Mesenchymal stem cell (in vitro differentiated cells and primary cell): ENCODE results near the gene LRRC26.
A peak's percentile ranks its signal among the peaks of the same experiment; 100 is the strongest.

Experiments
- DNase-seq: peaks from one replicate; pipeline ENCODE4 v3.0.0-alpha.2; 2013
- H2AFZ ChIP-seq: one replicate; pipeline ENCODE4 v1.6.1; 2013; ENCODE audit warnings: low read depth, mild to moderate bottlenecking, control low read depth, inconsistent platforms, low read length, moderate library complexity
- H2AK5ac ChIP-seq: 2 replicates; pipeline ENCODE4 v1.6.1; 2013; ENCODE audit warnings: low read length, moderate library complexity, mild to moderate bottlenecking, inconsistent platforms; ENCODE audit not compliant: severe bottlenecking
- H2BK120ac ChIP-seq: one replicate; pipeline ENCODE4 v1.6.1; 2013; ENCODE audit warnings: low read depth, mild to moderate bottlenecking, inconsistent platforms, low read length, moderate library complexity
- H2BK12ac ChIP-seq, 2 experiments: one replicate each; pipeline ENCODE4 v1.6.1; 2013; ENCODE audit warnings: inconsistent platforms in 2 of 2, low read length in 2 of 2, mild to moderate bottlenecking in 2 of 2, moderate library complexity in 2 of 2, control low read depth in 1 of 2
- H2BK15ac ChIP-seq: one replicate; pipeline ENCODE4 v1.6.1; 2013; ENCODE audit warnings: mild to moderate bottlenecking, low read depth, inconsistent platforms; ENCODE audit not compliant: poor library complexity, severe bottlenecking
- H2BK5ac ChIP-seq: 2 replicates; pipeline ENCODE4 v1.6.1; 2013; ENCODE audit warnings: low read depth, mild to moderate bottlenecking, low read length, control low read depth, inconsistent platforms; ENCODE audit not compliant: poor library complexity, severe bottlenecking
- H3K14ac ChIP-seq, 2 experiments: one replicate each; pipeline ENCODE4 v1.6.1; 2013; ENCODE audit warnings: inconsistent platforms in 2 of 2, low read length in 2 of 2, control low read depth in 1 of 2, mild to moderate bottlenecking in 1 of 2, moderate library complexity in 1 of 2
- H3K18ac ChIP-seq, 2 experiments: one replicate each; pipeline ENCODE4 v1.6.1; 2013; ENCODE audit warnings: inconsistent platforms in 2 of 2, low read length in 2 of 2, control low read depth in 1 of 2, low read depth in 1 of 2, mild to moderate bottlenecking in 1 of 2
- H3K23ac ChIP-seq, 2 experiments: one replicate each; pipeline ENCODE4 v1.6.1; 2013; ENCODE audit warnings: inconsistent platforms in 2 of 2, low read length in 2 of 2, mild to moderate bottlenecking in 2 of 2, moderate library complexity in 2 of 2, control low read depth in 1 of 2
- H3K27ac ChIP-seq: 2 replicates; pipeline ENCODE4 v1.5.1; 2013; ENCODE audit warnings: mild to moderate bottlenecking, moderate library complexity, low read length, control low read depth, inconsistent platforms; ENCODE audit not compliant: poor library complexity, severe bottlenecking
- H3K27me3 ChIP-seq, 2 experiments: 2 replicates each; pipeline versions ENCODE4 v1.6.1 to v1.7.0; 2013; ENCODE audit warnings: low read length in 2 of 2, mild to moderate bottlenecking in 2 of 2, moderate library complexity in 2 of 2, control low read depth in 1 of 2, inconsistent platforms in 1 of 2; ENCODE audit not compliant: control insufficient read depth in 1 of 2, insufficient read depth in 1 of 2
- H3K36me3 ChIP-seq, 2 experiments: 2 replicates each; pipeline versions ENCODE4 v1.6.1 to v1.7.0; 2013; ENCODE audit warnings: low read length in 2 of 2, control low read depth in 1 of 2, inconsistent platforms in 1 of 2, low read depth in 1 of 2, mild to moderate bottlenecking in 1 of 2; ENCODE audit not compliant: insufficient read depth in 2 of 2, control insufficient read depth in 1 of 2
- H3K4ac ChIP-seq, 2 experiments: one replicate each; pipeline ENCODE4 v1.6.1; 2013; ENCODE audit warnings: inconsistent platforms in 2 of 2, low read length in 2 of 2, mild to moderate bottlenecking in 2 of 2, moderate library complexity in 2 of 2, control low read depth in 1 of 2, low read depth in 1 of 2
- H3K4me1 ChIP-seq: 2 replicates; pipeline ENCODE4 v1.6.1; 2013; ENCODE audit warnings: low read depth, low read length, control low read depth; ENCODE audit not compliant: control insufficient read depth, insufficient read depth
- H3K4me2 ChIP-seq: 2 replicates; pipeline ENCODE4 v1.6.1; 2013; ENCODE audit warnings: low read length, mild to moderate bottlenecking, inconsistent platforms; ENCODE audit not compliant: poor library complexity, severe bottlenecking
- H3K4me3 ChIP-seq, 2 experiments: 2 replicates each; pipeline versions ENCODE4 v1.5.1 to v1.7.0; 2013; ENCODE audit warnings: low read length in 2 of 2, mild to moderate bottlenecking in 2 of 2, control low read depth in 1 of 2, low read depth in 1 of 2; ENCODE audit not compliant: insufficient read depth in 1 of 2
- H3K79me1 ChIP-seq: replicated peaks from 2 replicates; pipeline ENCODE4 v1.6.1; 2013; ENCODE audit warnings: mild to moderate bottlenecking, control low read depth, low read length, inconsistent platforms; ENCODE audit not compliant: poor library complexity, severe bottlenecking
- H3K9ac ChIP-seq: 2 replicates; pipeline ENCODE4 v1.7.0; 2013; ENCODE audit warnings: mild to moderate bottlenecking, low read length, moderate library complexity
- H3K9me3 ChIP-seq: 2 replicates; pipeline ENCODE4 v1.7.0; 2013; ENCODE audit warnings: mild to moderate bottlenecking, low read length; ENCODE audit not compliant: control insufficient read depth
- H4K8ac ChIP-seq: one replicate; pipeline ENCODE4 v1.6.1; 2013; ENCODE audit warnings: inconsistent platforms, mild to moderate bottlenecking, low read length, moderate library complexity
- H4K91ac ChIP-seq: one replicate; pipeline ENCODE4 v1.6.1; 2013; ENCODE audit warnings: mild to moderate bottlenecking, low read length, inconsistent platforms
- WGBS: methylation state at CpG from one replicate; pipeline ENCODE4 v1.1.7; 2013; ENCODE audit warnings: mixed read lengths; 5-methylcytosine and 5-hydroxymethylcytosine counted together

Gene LRRC26

GRCh38 chr9:137191691-137192447 lies 22.0 kb upstream of the LRRC26 start:
- Histone ChIP-seq H3K36me3 (peaks cover 36 to 56% of the 10 kb centered on the region in 2 experiments), H3K27me3 (no peaks in the 10 kb centered on the region), H3K4me1 (peaks cover 67% of the 10 kb centered on the region), H2BK15ac (no peak overlapping the region), H2AK5ac (no peak overlapping the region), H3K9ac (peak overlapping the region; percentile 2), H3K18ac (no peak overlapping the region), H2BK12ac (no peak overlapping the region), H3K27ac (no peak overlapping the region), H3K4me2 (no peak overlapping the region), H2BK5ac (no peak overlapping the region), H3K14ac (no peak overlapping the region), H2AFZ (no peak overlapping the region), H3K23ac (no peak overlapping the region), H4K8ac (no peak overlapping the region), H4K91ac (peak overlapping the region; percentile 0), H2BK120ac (no peak overlapping the region), H3K79me1 (peaks cover 53% of the 10 kb centered on the region), H3K4me3 (no peak overlapping the region), H3K9me3 (no peaks in the 10 kb centered on the region), H3K4ac (no peak overlapping the region)
- WGBS, result 93% methylated on average over 21 of the region's 22 CpGs
- DNase-seq, result no peak

- H3K27me3 ChIP-seq, result no peaks in the 10 kb centered on the region
- no peak overlapping the region for H3K18ac ChIP-seq
- no peak overlapping the region for H2BK120ac ChIP-seq
- no peak overlapping the region for H4K8ac ChIP-seq
- no peak overlapping the region for H3K27ac ChIP-seq
- no peak overlapping the region for H3K4me3 ChIP-seq
- H2BK5ac ChIP-seq, result no peak overlapping the region
- H3K4ac ChIP-seq, result no peak overlapping the region
- no peak overlapping the region for H3K14ac ChIP-seq
- H3K36me3 ChIP-seq, result peaks cover 41 to 61% of the 10 kb centered on the region in 2 experiments
- H3K23ac ChIP-seq, result no peak overlapping the region
- H3K4me1 ChIP-seq, result peaks cover 69% of the 10 kb centered on the region
- H2BK12ac ChIP-seq, result no peak overlapping the region
- H2BK15ac ChIP-seq, result no peak overlapping the region
- DNase-seq, result no peak
- H4K91ac ChIP-seq, result peak overlapping the region; percentile 0
- H3K4me2 ChIP-seq, result no peak overlapping the region
- peak overlapping the region; percentile 2 for H3K9ac ChIP-seq
- WGBS, result 89% methylated on average over 3 of the region's 3 CpGs
- peaks cover 55% of the 10 kb centered on the region for H3K79me1 ChIP-seq
- H2AK5ac ChIP-seq, result no peak overlapping the region
- H2AFZ ChIP-seq, result no peak overlapping the region
- H3K9me3 ChIP-seq, result no peaks in the 10 kb centered on the region
These were observed 21.4 kb upstream of the LRRC26 start for GRCh38 chr9:137191245-137191644.

- Histone ChIP-seq H3K23ac (no peak overlapping the region), H3K4me1 (peaks cover 66% of the 10 kb centered on the region), H3K18ac (no peak overlapping the region), H3K9ac (peak overlapping the region; percentile 96), H3K27ac (no peak overlapping the region), H3K36me3 (peaks cover 49 to 64% of the 10 kb centered on the region in 2 experiments), H2AK5ac (no peak overlapping the region), H2BK12ac (no peak overlapping the region), H2AFZ (no peak overlapping the region), H3K27me3 (no peaks in the 10 kb centered on the region), H3K79me1 (peaks cover 61% of the 10 kb centered on the region), H4K8ac (no peak overlapping the region), H2BK15ac (no peak overlapping the region), H2BK5ac (no peak overlapping the region), H3K4me3 (peak overlapping the region in 1 of 2 experiments; percentile 100), H3K4me2 (no peak overlapping the region), H3K9me3 (no peaks in the 10 kb centered on the region), H4K91ac (no peak overlapping the region), H3K14ac (no peak overlapping the region), H2BK120ac (no peak overlapping the region), H3K4ac (no peak overlapping the region)
- 88% methylated on average over 8 of the region's 9 CpGs for WGBS
- no peak for DNase-seq
These were observed 20.5 kb upstream of the LRRC26 start for GRCh38 chr9:137190315-137190856.
